Activated T-helper 2 cell treated with anti-CD3 and anti-CD28 coated beads, Interferon-gamma antibody, Interleukin-2, Interleukin-4, amounts not matched to agents 10 μg/mL and 5 μg/mL and 100 μg/mL, durations not matched to agents 14 hours and 24 hours and 36 hours (primary cell): ENCODE results near the gene TMSB10. TPM values are rescaled to one million over a fixed set of nuclear protein-coding genes. Genes with fewer than 3 reads are reported as not detected.

Experiments
- DNase-seq: peaks from one replicate; pipeline ENCODE4 v3.0.0; 2021; ENCODE audit warnings: low spot score
- H3K27ac Mint-ChIP-seq: one replicate; pipeline ENCODE4 v1.8.0; 2021; ENCODE audit warnings: mixed read lengths
- H3K27me3 Mint-ChIP-seq: one replicate; pipeline ENCODE4 v1.8.0; 2021; ENCODE audit warnings: low read depth, mixed read lengths
- H3K36me3 Mint-ChIP-seq: one replicate; pipeline ENCODE4 v1.8.0; 2021; ENCODE audit warnings: low read depth, mixed read lengths
- H3K4me1 Mint-ChIP-seq: one replicate; pipeline ENCODE4 v1.8.0; 2021; ENCODE audit warnings: low read depth, mixed read lengths
- H3K4me3 Mint-ChIP-seq: one replicate; pipeline ENCODE4 v1.8.0; 2021; ENCODE audit warnings: low read depth, mild to moderate bottlenecking, moderate library complexity, mixed read lengths
- H3K9me3 Mint-ChIP-seq: one replicate; pipeline ENCODE4 v1.8.0; 2021; ENCODE audit warnings: mixed read lengths
- intact Hi-C: fragments of 100-400 bp; cut with micrococcal nuclease; formaldehyde crosslinking; loops from one replicate; pipeline ENCODE4 v1.15.1; 2023
- total RNA-seq: library from RNA; stranded (reverse); gene quantifications from 2 replicates; pipeline ENCODE4 v1.2.3, GENCODE V29; 2022

The TMSB10 gene
- total RNA-seq, 1 donor from 2014 or later, result 2,847 TPM

DNA sequence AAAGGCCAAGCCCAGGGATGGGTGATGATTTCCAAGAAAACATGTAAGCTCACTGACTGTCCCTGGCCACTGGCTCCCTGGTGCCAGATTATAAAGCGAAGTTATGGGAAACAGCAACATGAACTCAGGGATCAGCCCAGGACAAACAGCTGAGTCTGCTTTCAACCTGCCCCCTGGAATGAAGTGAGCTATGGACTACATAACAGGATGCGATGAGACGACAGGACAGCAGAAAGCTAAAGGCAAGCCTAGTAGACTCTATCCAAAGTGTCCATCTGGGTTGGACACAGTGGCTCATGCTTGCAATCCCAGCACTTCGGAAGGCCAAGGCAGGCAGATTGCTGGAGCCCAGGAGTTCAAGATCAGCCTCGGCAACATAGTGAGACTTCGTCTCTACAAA lies 48.9 kb downstream of the TMSB10 start:
- Mint-ChIP-seq H3K27ac (no peak overlapping the region), H3K9me3 (no peaks in the 10 kb centered on the region), H3K27me3 (no peaks in the 10 kb centered on the region), H3K4me1 (peaks cover 2% of the 10 kb centered on the region), H3K36me3 (peaks cover 31% of the 10 kb centered on the region), H3K4me3 (no peak overlapping the region)
- DNase-seq, result no peak
- intact Hi-C loops, result no loop called here

Other genes starting within 250 kb of the TMSB10 start
- gene TRABD2A, start 24.6 kb upstream of the TMSB10 start, total RNA-seq, result 67.9 and 71.2 TPM in 2 replicates
- gene KCMF1, start 65.5 kb downstream of the TMSB10 start, total RNA-seq, result 82.6 and 86.3 TPM in 2 replicates
- 0.11 and 0.18 TPM in 2 replicates for gene TCF7L1, start 227.7 kb downstream of the TMSB10 start, total RNA-seq